ENCODE measurements around the gene SFXN5. TPM values are rescaled to one million over a fixed set of nuclear protein-coding genes. Genes with fewer than 3 reads are reported as not detected.
A peak's percentile ranks its signal among the peaks of the same experiment; 100 is the strongest.

Gene SFXN5
- total and polyA plus RNA-seq, 2 experiments from 2014 or later: 10.0 to 16.4 TPM

- WGBS, 2 experiments (ENCODE audit: low coverage in 1 of 2, low lambda C conversion rate in 2 of 2, missing lambda C conversion rate in 2 of 2): 86 to 90% methylated on average over 13 of the region's 13 CpGs
- TF ChIP-seq EZH2phosphoT487 (IDR thresholded peaks at IDR 0.05; ENCODE audit: insufficient read depth, low read depth): no peak
- TF ChIP-seq EZH2 (IDR thresholded peaks at IDR 0.05; ENCODE audit: insufficient read depth, poor library complexity, severe bottlenecking): no peak
- Histone ChIP-seq H3K9me2 (ENCODE audit: insufficient read depth) (no peaks in the 10 kb centered on the region), H3F3A (ENCODE audit: insufficient read depth) (no peaks in the 10 kb centered on the region), H3K27ac (no peak overlapping the region), H3K4me1 (ENCODE audit: insufficient read depth) (peaks cover 10% of the 10 kb centered on the region), H3K9me3 (ENCODE audit: low read depth) (no peaks in the 10 kb centered on the region), H4K20me1 (ENCODE audit: insufficient read depth) (no peaks in the 10 kb centered on the region), H3K4me3 (no peak overlapping the region), H3K27me3 (replicated peaks; ENCODE audit: insufficient read depth) (no peaks in the 10 kb centered on the region), H3K4me2 (ENCODE audit: unreplicated experiment) (peak overlapping the region; percentile 23), H2AFZ (no peak overlapping the region), H3K36me3 (ENCODE audit: low read depth) (no peaks in the 10 kb centered on the region), H3K9ac (no peak overlapping the region), H3K79me2 (ENCODE audit: insufficient read depth) (no peaks in the 10 kb centered on the region)
- in situ Hi-C loops (cut with MboI): loop anchor here (10.0 kb wide), 1 partner anchor 155 kb away; no protein-coding TSS in a partner anchor
- DNase-seq: peak; percentile 52
Measured at GRCh38 chr2:72999729-73000725, 71.5 kb downstream of the SFXN5 start.

GRCh38 chr2:72998724-72999123 lies 72.8 kb downstream of the SFXN5 start:
- in situ Hi-C loops (cut with MboI): loop anchor here (10.0 kb wide), 1 partner anchor 156 kb away; no protein-coding TSS in a partner anchor
- Histone ChIP-seq H3K9ac (no peak overlapping the region), H3K4me1 (ENCODE audit: insufficient read depth) (peaks cover 10% of the 10 kb centered on the region), H3K4me3 (no peak overlapping the region), H3K79me2 (ENCODE audit: insufficient read depth) (no peaks in the 10 kb centered on the region), H4K20me1 (ENCODE audit: insufficient read depth) (no peaks in the 10 kb centered on the region), H3K9me3 (ENCODE audit: low read depth) (no peaks in the 10 kb centered on the region), H3F3A (ENCODE audit: insufficient read depth) (no peaks in the 10 kb centered on the region), H3K36me3 (ENCODE audit: low read depth) (no peaks in the 10 kb centered on the region), H3K9me2 (ENCODE audit: insufficient read depth) (no peaks in the 10 kb centered on the region), H3K27ac (no peak overlapping the region), H3K4me2 (ENCODE audit: unreplicated experiment) (no peak overlapping the region), H3K27me3 (replicated peaks; ENCODE audit: insufficient read depth) (no peaks in the 10 kb centered on the region), H2AFZ (no peak overlapping the region)
- DNase-seq: no peak
- TF ChIP-seq EZH2phosphoT487 (IDR thresholded peaks at IDR 0.05; ENCODE audit: insufficient read depth, low read depth) (no peak), EZH2 (IDR thresholded peaks at IDR 0.05; ENCODE audit: insufficient read depth, poor library complexity, severe bottlenecking) (no peak)
- WGBS, 2 experiments (ENCODE audit: low coverage in 1 of 2, low lambda C conversion rate in 2 of 2, missing lambda C conversion rate in 2 of 2): 86 to 92% methylated on average over 4 of the region's 4 CpGs

- Histone ChIP-seq H3K4me1 (ENCODE audit: insufficient read depth) (peaks cover 10% of the 10 kb centered on the region), H3K9me2 (ENCODE audit: insufficient read depth) (no peaks in the 10 kb centered on the region), H3K27me3 (replicated peaks; ENCODE audit: insufficient read depth) (no peaks in the 10 kb centered on the region), H3K9ac (no peak overlapping the region), H3K4me3 (no peak overlapping the region), H4K20me1 (ENCODE audit: insufficient read depth) (no peaks in the 10 kb centered on the region), H3K9me3 (ENCODE audit: low read depth) (no peaks in the 10 kb centered on the region), H2AFZ (no peak overlapping the region), H3K4me2 (ENCODE audit: unreplicated experiment) (no peak overlapping the region), H3K27ac (no peak overlapping the region), H3K79me2 (ENCODE audit: insufficient read depth) (no peaks in the 10 kb centered on the region), H3K36me3 (ENCODE audit: low read depth) (no peaks in the 10 kb centered on the region), H3F3A (ENCODE audit: insufficient read depth) (no peaks in the 10 kb centered on the region)
- in situ Hi-C loops (cut with MboI): loop anchor here (10.0 kb wide), 1 partner anchor 157 kb away; no protein-coding TSS in a partner anchor
- 95 to 96% methylated on average over 10 to 11 of the region's 12 CpGs for WGBS, 2 experiments (ENCODE audit: low coverage in 1 of 2, low lambda C conversion rate in 2 of 2, missing lambda C conversion rate in 2 of 2)
- no peak for DNase-seq
- TF ChIP-seq EZH2 (IDR thresholded peaks at IDR 0.05; ENCODE audit: insufficient read depth, poor library complexity, severe bottlenecking) (no peak), EZH2phosphoT487 (IDR thresholded peaks at IDR 0.05; ENCODE audit: insufficient read depth, low read depth) (no peak)
Measured at GRCh38 chr2:72998234-72998651, 73.3 kb downstream of the SFXN5 start.

GRCh38 chr2:72996117-72996502 lies 75.4 kb downstream of the SFXN5 start:
- 91 to 92% methylated on average over 7 of the region's 7 CpGs for WGBS, 2 experiments (ENCODE audit: low coverage in 1 of 2, low lambda C conversion rate in 2 of 2, missing lambda C conversion rate in 2 of 2)
- Histone ChIP-seq H3K36me3 (ENCODE audit: low read depth) (no peaks in the 10 kb centered on the region), H3K27me3 (replicated peaks; ENCODE audit: insufficient read depth) (no peaks in the 10 kb centered on the region), H3K9me2 (ENCODE audit: insufficient read depth) (no peaks in the 10 kb centered on the region), H3K79me2 (ENCODE audit: insufficient read depth) (no peaks in the 10 kb centered on the region), H4K20me1 (ENCODE audit: insufficient read depth) (no peaks in the 10 kb centered on the region), H3K27ac (no peak overlapping the region), H3K9ac (no peak overlapping the region), H3K4me2 (ENCODE audit: unreplicated experiment) (no peak overlapping the region), H3K9me3 (ENCODE audit: low read depth) (no peaks in the 10 kb centered on the region), H2AFZ (no peak overlapping the region), H3K4me3 (no peak overlapping the region), H3K4me1 (ENCODE audit: insufficient read depth) (peaks cover 10% of the 10 kb centered on the region), H3F3A (ENCODE audit: insufficient read depth) (no peaks in the 10 kb centered on the region)
- TF ChIP-seq EZH2 (IDR thresholded peaks at IDR 0.05; ENCODE audit: insufficient read depth, poor library complexity, severe bottlenecking) (no peak), EZH2phosphoT487 (IDR thresholded peaks at IDR 0.05; ENCODE audit: insufficient read depth, low read depth) (no peak)
- DNase-seq: no peak
- in situ Hi-C loops (cut with MboI): loop anchor here (10.0 kb wide), 1 partner anchor 159 kb away; no protein-coding TSS in a partner anchor
